DOHH2 (cell line): ENCODE data around the gene MYCBP2.

Source experiments
- H3F3A ChIP-seq: fragments of 200-600 bp; sonication (generic), shearing (Covaris generic); 2 replicates; pipeline ENCODE4 v1.6.0; 2016; ENCODE audit warnings: antibody characterized with exemption, mild to moderate bottlenecking; ENCODE audit not compliant: control insufficient read depth, insufficient read depth
- H3K27ac ChIP-seq: fragments of 200-600 bp; sonication (generic); 2 replicates; pipeline ENCODE4 v1.5.1; 2014; ENCODE audit warnings: low read depth, mild to moderate bottlenecking, low read length, moderate library complexity
- H3K27me3 ChIP-seq: fragments of 200-600 bp; sonication (generic); 2 replicates; pipeline ENCODE4 v1.6.1; 2014; ENCODE audit warnings: mild to moderate bottlenecking, low read length, mixed read lengths; ENCODE audit not compliant: control insufficient read depth
- H3K36me3 ChIP-seq: fragments of 200-600 bp; sonication (generic); 2 replicates; pipeline ENCODE4 v1.6.1; 2014; ENCODE audit warnings: mild to moderate bottlenecking, low read length, moderate library complexity, mixed read lengths; ENCODE audit not compliant: control insufficient read depth
- H3K4me1 ChIP-seq: fragments of 200-600 bp; sonication (generic); 2 replicates; pipeline ENCODE4 v1.6.1; 2014; ENCODE audit warnings: mild to moderate bottlenecking, low read length, mixed read lengths; ENCODE audit not compliant: control insufficient read depth
- H3K4me2 ChIP-seq: fragments of 200-600 bp; sonication (generic); 2 replicates; pipeline ENCODE4 v1.6.0; 2014; ENCODE audit warnings: mild to moderate bottlenecking, low read length, moderate library complexity
- H3K4me3 ChIP-seq: fragments of 200-600 bp; sonication (generic); 2 replicates; pipeline ENCODE4 v1.5.1; 2014; ENCODE audit warnings: mild to moderate bottlenecking, low read length, mixed read lengths
- H3K79me2 ChIP-seq: fragments of 200-600 bp; sonication (generic); 2 replicates; pipeline ENCODE4 v1.6.1; 2014; ENCODE audit warnings: mild to moderate bottlenecking, low read length, mixed read lengths; ENCODE audit not compliant: control insufficient read depth
- H3K9me2 ChIP-seq: fragments of 200-600 bp; sonication (generic); replicated peaks from 2 replicates; pipeline ENCODE4 v1.6.1; 2014; ENCODE audit warnings: mild to moderate bottlenecking, low read length, mixed read lengths; ENCODE audit not compliant: control insufficient read depth
- H3K9me3 ChIP-seq: fragments of 200-600 bp; sonication (generic); 2 replicates; pipeline ENCODE4 v1.6.1; 2014; ENCODE audit warnings: antibody characterized with exemption, low read length, mixed read lengths; ENCODE audit not compliant: control insufficient read depth, insufficient read depth
- H4K20me1 ChIP-seq: fragments of 200-600 bp; sonication (generic); 2 replicates; pipeline ENCODE4 v1.6.0; 2014; ENCODE audit warnings: low read depth, mild to moderate bottlenecking, antibody characterized with exemption, low read length, moderate library complexity; ENCODE audit not compliant: control insufficient read depth, insufficient read depth
- EZH2phosphoT487 ChIP-seq: fragments of 200-600 bp; sonication (generic); IDR thresholded peaks from 2 replicates; pipeline ENCODE4 v1.6.1; 2017; ENCODE audit warnings: borderline replicate concordance, mild to moderate bottlenecking, antibody characterized with exemption, low read length, moderate library complexity, mixed read lengths
- TF ChIP-seq, protein P1 (sequence below): fragments of 200-600 bp; sonication (generic); IDR thresholded peaks from one replicate; pipeline ENCODE4 v1.5.1; 2014; ENCODE audit warnings: antibody characterized with exemption, mild to moderate bottlenecking, low read depth, low read length; ENCODE audit not compliant: poor library complexity, severe bottlenecking

The MYCBP2 gene

DNA sequence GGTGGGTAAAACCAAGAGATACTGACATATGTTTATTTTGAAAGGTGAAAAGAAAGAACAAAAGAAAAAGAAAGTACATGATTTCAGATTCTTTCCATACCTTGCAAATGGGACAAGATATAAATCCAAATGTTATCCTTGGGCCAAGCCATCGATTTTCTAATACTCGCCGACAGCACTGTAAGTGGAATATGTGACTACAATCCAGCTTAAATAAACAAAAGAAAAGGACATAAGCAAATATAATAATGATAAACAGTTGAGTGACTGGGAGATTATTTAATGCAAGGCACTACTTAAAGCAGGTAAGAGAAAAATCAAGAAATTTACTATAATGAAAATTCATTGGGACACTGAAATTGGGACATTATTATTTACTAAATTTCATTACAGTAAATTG is 270.0 kb downstream of the MYCBP2 start:
- TF ChIP-seq, protein P1, sequence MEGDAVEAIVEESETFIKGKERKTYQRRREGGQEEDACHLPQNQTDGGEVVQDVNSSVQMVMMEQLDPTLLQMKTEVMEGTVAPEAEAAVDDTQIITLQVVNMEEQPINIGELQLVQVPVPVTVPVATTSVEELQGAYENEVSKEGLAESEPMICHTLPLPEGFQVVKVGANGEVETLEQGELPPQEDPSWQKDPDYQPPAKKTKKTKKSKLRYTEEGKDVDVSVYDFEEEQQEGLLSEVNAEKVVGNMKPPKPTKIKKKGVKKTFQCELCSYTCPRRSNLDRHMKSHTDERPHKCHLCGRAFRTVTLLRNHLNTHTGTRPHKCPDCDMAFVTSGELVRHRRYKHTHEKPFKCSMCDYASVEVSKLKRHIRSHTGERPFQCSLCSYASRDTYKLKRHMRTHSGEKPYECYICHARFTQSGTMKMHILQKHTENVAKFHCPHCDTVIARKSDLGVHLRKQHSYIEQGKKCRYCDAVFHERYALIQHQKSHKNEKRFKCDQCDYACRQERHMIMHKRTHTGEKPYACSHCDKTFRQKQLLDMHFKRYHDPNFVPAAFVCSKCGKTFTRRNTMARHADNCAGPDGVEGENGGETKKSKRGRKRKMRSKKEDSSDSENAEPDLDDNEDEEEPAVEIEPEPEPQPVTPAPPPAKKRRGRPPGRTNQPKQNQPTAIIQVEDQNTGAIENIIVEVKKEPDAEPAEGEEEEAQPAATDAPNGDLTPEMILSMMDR, result no peak
- no peak for TF ChIP-seq EZH2phosphoT487
- H3K9me2 ChIP-seq, result no peaks in the 10 kb centered on the region
- peaks cover 77% of the 10 kb centered on the region for H3K36me3 ChIP-seq

DNA sequence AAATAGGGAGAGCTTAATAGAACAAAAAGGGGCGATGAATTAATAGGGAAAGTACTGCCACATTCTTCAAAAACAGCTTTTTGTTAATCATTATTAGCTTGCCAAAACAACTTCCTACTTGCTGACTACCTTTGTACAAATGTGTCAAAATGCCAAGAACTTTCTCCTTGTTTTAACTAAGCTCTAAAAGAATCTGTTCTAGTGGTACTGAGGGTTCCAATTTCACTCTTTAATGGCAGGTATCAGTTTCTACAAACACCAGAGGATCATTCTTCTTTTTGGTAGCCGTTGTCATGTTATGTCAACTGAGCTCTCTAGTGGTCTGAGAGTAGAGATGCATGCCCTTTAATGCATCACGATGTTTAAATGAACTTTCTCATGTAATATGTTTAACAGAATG is 270.5 kb downstream of the MYCBP2 start:
- 0 out of 2 replicates have a peak, but pooled peaks cover 2% of the 10 kb centered on the region for H3F3A ChIP-seq
- H4K20me1 ChIP-seq, result no peaks in the 10 kb centered on the region
- no peak overlapping the region for H3K27ac ChIP-seq
- H3K36me3 ChIP-seq, result peaks cover 75% of the 10 kb centered on the region
- H3K27me3 ChIP-seq, result no peaks in the 10 kb centered on the region
- H3K4me1 ChIP-seq, result no peaks in the 10 kb centered on the region
- no peak for TF ChIP-seq EZH2phosphoT487
- no peaks in the 10 kb centered on the region for H3K9me3 ChIP-seq
- H3K79me2 ChIP-seq, result no peaks in the 10 kb centered on the region
- H3K4me3 ChIP-seq, result no peak overlapping the region
- no peaks in the 10 kb centered on the region for H3K9me2 ChIP-seq
- H3K4me2 ChIP-seq, result no peak overlapping the region

More for the DNA sequence above, 270.0 kb downstream of the MYCBP2 start:
- Histone ChIP-seq H3F3A (no peaks in the 10 kb centered on the region), H3K27ac (no peak overlapping the region), H4K20me1 (no peaks in the 10 kb centered on the region), H3K4me3 (no peak overlapping the region), H3K9me3 (no peaks in the 10 kb centered on the region), H3K27me3 (no peaks in the 10 kb centered on the region), H3K4me2 (no peak overlapping the region), H3K79me2 (no peaks in the 10 kb centered on the region), H3K4me1 (no peaks in the 10 kb centered on the region)

DNA sequence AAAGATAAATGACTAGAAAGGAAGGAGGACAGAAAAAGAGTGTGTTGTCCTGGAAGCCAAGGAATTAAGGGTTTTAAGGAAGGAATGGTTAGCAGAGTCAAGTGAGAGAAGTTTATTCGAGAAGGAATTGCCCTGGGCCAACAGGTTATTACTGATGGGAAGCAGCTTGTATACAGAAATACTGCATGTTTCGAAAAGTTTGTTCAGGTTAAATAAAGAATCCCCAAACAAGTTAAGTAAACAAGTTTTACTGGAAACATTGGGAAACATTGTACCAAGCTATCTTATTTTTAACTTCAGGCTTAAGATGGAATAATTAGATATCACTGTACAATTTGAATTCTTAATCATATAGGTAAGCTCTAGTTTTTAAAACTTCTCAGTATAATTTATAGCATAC is 271.7 kb downstream of the MYCBP2 start:
- TF ChIP-seq, protein P1, result no peak
- no peak for TF ChIP-seq EZH2phosphoT487
- H3K79me2 ChIP-seq, result no peaks in the 10 kb centered on the region
- H3K9me2 ChIP-seq, result no peaks in the 10 kb centered on the region
- H3K27me3 ChIP-seq, result no peaks in the 10 kb centered on the region
- no peaks in the 10 kb centered on the region for H3K9me3 ChIP-seq
- H3K4me1 ChIP-seq, result no peaks in the 10 kb centered on the region
- no peaks in the 10 kb centered on the region for H4K20me1 ChIP-seq
- no peak overlapping the region for H3K4me3 ChIP-seq
- H3K27ac ChIP-seq, result no peak overlapping the region
- 0 out of 2 replicates have a peak, but pooled peaks cover 2% of the 10 kb centered on the region for H3F3A ChIP-seq
- no peak overlapping the region for H3K4me2 ChIP-seq
- peaks cover 80% of the 10 kb centered on the region for H3K36me3 ChIP-seq

DNA sequence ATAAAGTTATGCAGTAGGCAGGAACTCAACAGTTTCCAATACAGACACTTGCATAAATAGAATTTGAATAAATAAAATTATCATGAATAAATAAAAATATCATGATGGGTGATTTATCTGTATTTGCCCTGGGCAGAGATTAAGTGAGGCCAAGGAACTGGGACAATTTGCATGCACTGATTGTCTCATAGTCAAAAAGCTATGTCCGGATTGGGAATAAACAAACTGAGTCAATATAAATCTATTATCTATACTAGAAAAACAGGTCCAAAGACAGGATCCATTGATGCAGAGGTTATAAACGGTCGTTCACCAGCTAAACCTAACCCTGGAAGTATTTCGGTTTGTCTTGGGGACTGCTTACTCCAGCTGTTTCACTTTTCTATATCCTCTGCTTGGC is 273.7 kb downstream of the MYCBP2 start:
- Histone ChIP-seq H3K9me3 (no peaks in the 10 kb centered on the region), H3K27ac (no peak overlapping the region), H3K36me3 (peaks cover 86% of the 10 kb centered on the region), H4K20me1 (no peaks in the 10 kb centered on the region), H3K27me3 (no peaks in the 10 kb centered on the region), H3K9me2 (no peaks in the 10 kb centered on the region), H3K4me2 (no peak overlapping the region), H3K4me1 (no peaks in the 10 kb centered on the region), H3K79me2 (no peaks in the 10 kb centered on the region), H3K4me3 (no peak overlapping the region), H3F3A (0 out of 2 replicates have a peak, but pooled peaks cover 2% of the 10 kb centered on the region)
- no peak for TF ChIP-seq EZH2phosphoT487
- TF ChIP-seq, protein P1, result no peak
